WTC11 (cell line): Measurements from ENCODE around the gene VEGFD. TPM values are rescaled to one million over a fixed set of nuclear protein-coding genes. Genes with fewer than 3 reads are reported as not detected.

ENCODE experiments used
- ATAC-seq: fragments of 200-7000 bp; cut with Tn5 transposase; 2 replicates; pipeline ENCODE4 v1.10.0; 2021; ENCODE audit warnings: mild to moderate bottlenecking, moderate library complexity
- CTCF ChIA-PET: fragments of 300-600 bp; sonication (Branson Sonifier 250); formaldehyde crosslinking; loops from one replicate; lab custom pipeline; 2021; ENCODE audit warnings: antibody characterized with exemption; lab: Charles Lee
- POLR2A ChIA-PET: fragments of 350-600 bp; sonication (Branson Sonifier 250); formaldehyde crosslinking; loops from one replicate; lab custom pipeline; 2021; ENCODE audit warnings: antibody characterized with exemption; lab: Charles Lee
- DNase-seq: peaks from one replicate; pipeline ENCODE4 v3.0.0; 2021; ENCODE audit warnings: low spot score
- H3K27ac Mint-ChIP-seq: 2 replicates; pipeline ENCODE4 v1.8.0; 2021; ENCODE audit warnings: mixed read lengths
- H3K27me3 Mint-ChIP-seq: 2 replicates; pipeline ENCODE4 v1.8.0; 2021; ENCODE audit warnings: low read depth, mild to moderate bottlenecking, moderate library complexity, mixed read lengths
- H3K36me3 Mint-ChIP-seq: 2 replicates; pipeline ENCODE4 v1.8.0; 2021; ENCODE audit warnings: mixed read lengths
- H3K4me1 Mint-ChIP-seq: 2 replicates; pipeline ENCODE4 v1.8.0; 2022; ENCODE audit warnings: mixed read lengths
- H3K4me3 Mint-ChIP-seq: 2 replicates; pipeline ENCODE4 v1.8.0; 2021; ENCODE audit warnings: mild to moderate bottlenecking, moderate library complexity, mixed read lengths
- H3K9me3 Mint-ChIP-seq: 2 replicates; pipeline ENCODE4 v1.8.0; 2021; ENCODE audit warnings: mixed read lengths
- ATF2 ChIP-seq: sonication (generic); formaldehyde crosslinking; IDR thresholded peaks from 2 replicates; pipeline ENCODE4 v1.8.1; 2022; ENCODE audit warnings: low read depth, missing genetic modification reagents, borderline replicate concordance
- CREM ChIP-seq: sonication (generic); formaldehyde crosslinking; IDR thresholded peaks from 2 replicates; pipeline ENCODE4 v1.8.1; 2022; ENCODE audit warnings: mild to moderate bottlenecking, missing genetic modification reagents, moderate library complexity
- E2F1 ChIP-seq: sonication (generic); formaldehyde crosslinking; IDR thresholded peaks from 2 replicates; pipeline ENCODE4 v1.8.0; 2022; ENCODE audit warnings: mild to moderate bottlenecking, missing genetic modification reagents
- JAZF1 ChIP-seq: fragments of 250-450 bp; sonication (Bioruptor Pico); IDR thresholded peaks from 2 replicates; pipeline ENCODE4 v1.9.0; 2021; ENCODE audit warnings: moderate library complexity, mild to moderate bottlenecking, inconsistent platforms
- MYBL2 ChIP-seq: sonication (generic); formaldehyde crosslinking; IDR thresholded peaks from 2 replicates; pipeline ENCODE4 v1.8.1; 2023; ENCODE audit warnings: mild to moderate bottlenecking, moderate library complexity, missing genetic modification reagents
- NFATC4 ChIP-seq: fragments of 250-450 bp; sonication (Bioruptor Pico); IDR thresholded peaks from 2 replicates; pipeline ENCODE4 v1.9.0; 2021; ENCODE audit warnings: mild to moderate bottlenecking
- NR1H2 ChIP-seq: sonication (generic); formaldehyde crosslinking; IDR thresholded peaks from 2 replicates; pipeline ENCODE4 v1.9.0; 2021; ENCODE audit warnings: mild to moderate bottlenecking, moderate library complexity, missing genetic modification reagents
- OVOL2 ChIP-seq: fragments of 250-450 bp; sonication (Bioruptor Pico); IDR thresholded peaks from 2 replicates; pipeline ENCODE4 v1.9.0; 2021; ENCODE audit warnings: mild to moderate bottlenecking, borderline replicate concordance
- RELA ChIP-seq: sonication (generic); formaldehyde crosslinking; IDR thresholded peaks from 2 replicates; pipeline ENCODE4 v1.8.1; 2022; ENCODE audit warnings: missing genetic modification reagents, mild to moderate bottlenecking, borderline replicate concordance
- SMAD4 ChIP-seq: sonication (generic); formaldehyde crosslinking; IDR thresholded peaks from 2 replicates; pipeline ENCODE4 v1.8.0; 2022; ENCODE audit warnings: mild to moderate bottlenecking, missing genetic modification reagents
- SOX15 ChIP-seq: fragments of 250-450 bp; sonication (Bioruptor Pico); IDR thresholded peaks from 2 replicates; pipeline ENCODE4 v1.9.0; 2021; ENCODE audit warnings: mild to moderate bottlenecking
- TEAD1 ChIP-seq: sonication (generic); formaldehyde crosslinking; IDR thresholded peaks from 2 replicates; pipeline ENCODE4 v1.8.0; 2022; ENCODE audit warnings: mild to moderate bottlenecking, missing genetic modification reagents
- ZBTB43 ChIP-seq: sonication (generic); formaldehyde crosslinking; IDR thresholded peaks from 2 replicates; pipeline ENCODE4 v1.8.1; 2023; ENCODE audit warnings: mild to moderate bottlenecking, missing genetic modification reagents
- ZNF512 ChIP-seq: sonication (generic); formaldehyde crosslinking; IDR thresholded peaks from 2 replicates; pipeline ENCODE4 v1.8.1; 2022; ENCODE audit warnings: missing genetic modification reagents, borderline replicate concordance
- ZSCAN18 ChIP-seq: fragments of 250-450 bp; sonication (Bioruptor Pico); IDR thresholded peaks from 2 replicates; pipeline ENCODE4 v2.1.2; 2022; ENCODE audit warnings: mild to moderate bottlenecking, moderate library complexity
- total RNA-seq: library from RNA; stranded (reverse); gene quantifications from 3 replicates; pipeline ENCODE4 v1.2.3, GENCODE V29; 2021
- TF ChIP-seq, protein P1 (sequence below): sonication (generic); formaldehyde crosslinking; IDR thresholded peaks from 2 replicates; pipeline ENCODE4 v1.8.1; 2022; ENCODE audit warnings: low read depth, mild to moderate bottlenecking, moderate library complexity, missing genetic modification reagents, borderline replicate concordance
- TF ChIP-seq, protein P2 (sequence below): sonication (generic); formaldehyde crosslinking; IDR thresholded peaks from 2 replicates; pipeline ENCODE4 v1.8.0; 2023; ENCODE audit warnings: mild to moderate bottlenecking, missing genetic modification reagents
- TF ChIP-seq, protein P3 (sequence below): sonication (generic); formaldehyde crosslinking; IDR thresholded peaks from 2 replicates; pipeline ENCODE4 v1.8.1; 2023; ENCODE audit warnings: mild to moderate bottlenecking, missing genetic modification reagents, moderate library complexity
- TF ChIP-seq, protein P4 (sequence below): fragments of 250-450 bp; sonication (Bioruptor Pico); conservative IDR thresholded peaks from 2 replicates; pipeline ENCODE4 v1.9.0; 2021; ENCODE audit warnings: mild to moderate bottlenecking

The VEGFD gene
- total RNA-seq, 1 experiment from 2014 or later = not detected

- Mint-ChIP-seq H3K4me3 (no peak overlapping the region), H3K9me3 (no peaks in the 10 kb centered on the region), H3K4me1 (no peaks in the 10 kb centered on the region), H3K27ac (no peak overlapping the region), H3K36me3 (peaks cover 5% of the 10 kb centered on the region; the same call in 1 of the 2 replicates), H3K27me3 (no peaks in the 10 kb centered on the region)
- TF ChIP-seq RELA (CRISPR knock-in tag) = no peak
- TF ChIP-seq ATF2 (CRISPR knock-in tag) = no peak
- no peak for TF ChIP-seq CREM (CRISPR knock-in tag)
- CTCF ChIA-PET = no interaction called here
- POLR2A ChIA-PET = no interaction called here
- DNase-seq (no peak), ATAC-seq (no peak)
Measured at GRCh38 chrX:15328821-15329220, 55.4 kb downstream of the VEGFD start.

DNA sequence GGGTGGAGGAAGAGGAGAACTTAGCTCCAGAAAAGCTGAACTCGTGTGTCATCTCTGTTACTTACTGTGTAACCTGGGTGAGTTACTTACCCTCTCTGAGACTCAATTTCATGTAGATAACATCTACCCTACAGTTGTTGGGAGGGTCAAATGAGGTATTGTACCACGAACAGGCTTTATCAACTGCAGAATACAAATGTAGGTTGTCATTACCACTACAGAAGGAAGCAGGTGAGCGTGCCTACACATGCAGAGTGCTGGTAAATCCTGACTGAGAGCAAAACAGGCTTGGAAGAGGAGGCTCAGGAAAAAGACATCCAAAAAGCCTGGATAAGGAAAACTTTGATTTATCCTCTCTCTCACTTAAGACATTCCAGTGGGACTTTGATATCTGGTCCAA, 56.1 kb downstream of the VEGFD start:
- CTCF ChIA-PET = no interaction called here
- Mint-ChIP-seq H3K4me1 (no peaks in the 10 kb centered on the region), H3K9me3 (no peaks in the 10 kb centered on the region), H3K36me3 (peaks cover 8% of the 10 kb centered on the region; the same call in 1 of the 2 replicates), H3K27me3 (no peaks in the 10 kb centered on the region), H3K4me3 (no peak overlapping the region), H3K27ac (no peak overlapping the region)
- no peak for ATAC-seq
- TF ChIP-seq SOX15 (CRISPR knock-in tag) (no peak), ZBTB43 (no peak), OVOL2 (CRISPR knock-in tag) (no peak), TEAD1 (CRISPR knock-in tag) (no peak), SMAD4 (CRISPR knock-in tag) (no peak), JAZF1 (CRISPR knock-in tag) (no peak), MYBL2 (CRISPR knock-in tag) (no peak), NFATC4 (no peak), ZSCAN18 (CRISPR knock-in tag) (no peak), E2F1 (CRISPR knock-in tag) (no peak), ZNF512 (CRISPR knock-in tag) (no peak), NR1H2 (no peak)
- TF ChIP-seq, protein P1, sequence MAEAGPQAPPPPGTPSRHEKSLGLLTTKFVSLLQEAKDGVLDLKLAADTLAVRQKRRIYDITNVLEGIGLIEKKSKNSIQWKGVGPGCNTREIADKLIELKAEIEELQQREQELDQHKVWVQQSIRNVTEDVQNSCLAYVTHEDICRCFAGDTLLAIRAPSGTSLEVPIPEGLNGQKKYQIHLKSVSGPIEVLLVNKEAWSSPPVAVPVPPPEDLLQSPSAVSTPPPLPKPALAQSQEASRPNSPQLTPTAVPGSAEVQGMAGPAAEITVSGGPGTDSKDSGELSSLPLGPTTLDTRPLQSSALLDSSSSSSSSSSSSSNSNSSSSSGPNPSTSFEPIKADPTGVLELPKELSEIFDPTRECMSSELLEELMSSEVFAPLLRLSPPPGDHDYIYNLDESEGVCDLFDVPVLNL (CRISPR knock-in tag) = no peak
- TF ChIP-seq, protein P2, sequence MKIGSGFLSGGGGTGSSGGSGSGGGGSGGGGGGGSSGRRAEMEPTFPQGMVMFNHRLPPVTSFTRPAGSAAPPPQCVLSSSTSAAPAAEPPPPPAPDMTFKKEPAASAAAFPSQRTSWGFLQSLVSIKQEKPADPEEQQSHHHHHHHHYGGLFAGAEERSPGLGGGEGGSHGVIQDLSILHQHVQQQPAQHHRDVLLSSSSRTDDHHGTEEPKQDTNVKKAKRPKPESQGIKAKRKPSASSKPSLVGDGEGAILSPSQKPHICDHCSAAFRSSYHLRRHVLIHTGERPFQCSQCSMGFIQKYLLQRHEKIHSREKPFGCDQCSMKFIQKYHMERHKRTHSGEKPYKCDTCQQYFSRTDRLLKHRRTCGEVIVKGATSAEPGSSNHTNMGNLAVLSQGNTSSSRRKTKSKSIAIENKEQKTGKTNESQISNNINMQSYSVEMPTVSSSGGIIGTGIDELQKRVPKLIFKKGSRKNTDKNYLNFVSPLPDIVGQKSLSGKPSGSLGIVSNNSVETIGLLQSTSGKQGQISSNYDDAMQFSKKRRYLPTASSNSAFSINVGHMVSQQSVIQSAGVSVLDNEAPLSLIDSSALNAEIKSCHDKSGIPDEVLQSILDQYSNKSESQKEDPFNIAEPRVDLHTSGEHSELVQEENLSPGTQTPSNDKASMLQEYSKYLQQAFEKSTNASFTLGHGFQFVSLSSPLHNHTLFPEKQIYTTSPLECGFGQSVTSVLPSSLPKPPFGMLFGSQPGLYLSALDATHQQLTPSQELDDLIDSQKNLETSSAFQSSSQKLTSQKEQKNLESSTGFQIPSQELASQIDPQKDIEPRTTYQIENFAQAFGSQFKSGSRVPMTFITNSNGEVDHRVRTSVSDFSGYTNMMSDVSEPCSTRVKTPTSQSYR (CRISPR knock-in tag) = no peak
- TF ChIP-seq, protein P3, sequence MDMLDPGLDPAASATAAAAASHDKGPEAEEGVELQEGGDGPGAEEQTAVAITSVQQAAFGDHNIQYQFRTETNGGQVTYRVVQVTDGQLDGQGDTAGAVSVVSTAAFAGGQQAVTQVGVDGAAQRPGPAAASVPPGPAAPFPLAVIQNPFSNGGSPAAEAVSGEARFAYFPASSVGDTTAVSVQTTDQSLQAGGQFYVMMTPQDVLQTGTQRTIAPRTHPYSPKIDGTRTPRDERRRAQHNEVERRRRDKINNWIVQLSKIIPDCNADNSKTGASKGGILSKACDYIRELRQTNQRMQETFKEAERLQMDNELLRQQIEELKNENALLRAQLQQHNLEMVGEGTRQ = no peak
- TF ChIP-seq, protein P4, sequence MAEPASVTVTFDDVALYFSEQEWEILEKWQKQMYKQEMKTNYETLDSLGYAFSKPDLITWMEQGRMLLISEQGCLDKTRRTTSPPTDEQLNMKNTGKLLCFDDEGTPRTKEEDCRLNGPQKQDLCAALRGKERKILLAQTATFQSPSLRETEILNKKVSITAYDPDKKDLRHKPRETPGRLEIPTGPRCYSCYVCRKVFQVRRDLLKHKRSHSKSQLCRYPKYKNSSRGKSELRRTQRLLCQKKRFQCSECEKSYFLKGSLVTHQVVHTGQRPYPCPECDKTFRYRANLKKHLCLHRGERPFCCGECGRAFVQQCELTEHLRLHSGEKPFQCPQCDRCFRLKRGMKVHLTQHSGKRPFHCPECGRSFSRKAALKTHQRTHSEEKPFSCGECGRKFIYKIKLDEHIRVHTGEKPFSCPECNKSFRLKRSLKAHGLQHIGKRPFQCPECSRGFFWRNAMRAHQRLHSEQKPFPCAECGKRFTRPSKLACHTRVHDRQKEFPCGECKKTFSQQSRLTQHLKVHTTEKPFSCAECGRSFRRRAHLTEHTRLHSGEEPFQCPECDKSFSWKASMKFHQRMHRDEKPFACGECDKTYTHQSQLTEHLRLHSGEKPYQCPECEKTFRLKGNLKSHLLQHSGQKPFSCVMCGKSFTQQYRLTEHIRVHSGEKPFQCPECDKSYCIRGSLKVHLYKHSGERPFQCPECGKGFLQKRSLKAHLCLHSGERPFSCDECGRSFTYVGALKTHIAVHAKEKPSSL (CRISPR knock-in tag) = no peak
- no peak for DNase-seq
- POLR2A ChIA-PET = no interaction called here
